Measurements from ENCODE around the gene DCPS.

Gene DCPS

GRCh38 chr11:126277322-126277721, 26.5 kb upstream of the DCPS start:
- H3K4me3 ChIP-seq (ENCODE audit: low read depth, low read length): no peak overlapping the region
- CTCF ChIA-PET: no interaction called here
- POLR2A ChIA-PET: no interaction called here
- TF ChIP-seq, protein P1, sequence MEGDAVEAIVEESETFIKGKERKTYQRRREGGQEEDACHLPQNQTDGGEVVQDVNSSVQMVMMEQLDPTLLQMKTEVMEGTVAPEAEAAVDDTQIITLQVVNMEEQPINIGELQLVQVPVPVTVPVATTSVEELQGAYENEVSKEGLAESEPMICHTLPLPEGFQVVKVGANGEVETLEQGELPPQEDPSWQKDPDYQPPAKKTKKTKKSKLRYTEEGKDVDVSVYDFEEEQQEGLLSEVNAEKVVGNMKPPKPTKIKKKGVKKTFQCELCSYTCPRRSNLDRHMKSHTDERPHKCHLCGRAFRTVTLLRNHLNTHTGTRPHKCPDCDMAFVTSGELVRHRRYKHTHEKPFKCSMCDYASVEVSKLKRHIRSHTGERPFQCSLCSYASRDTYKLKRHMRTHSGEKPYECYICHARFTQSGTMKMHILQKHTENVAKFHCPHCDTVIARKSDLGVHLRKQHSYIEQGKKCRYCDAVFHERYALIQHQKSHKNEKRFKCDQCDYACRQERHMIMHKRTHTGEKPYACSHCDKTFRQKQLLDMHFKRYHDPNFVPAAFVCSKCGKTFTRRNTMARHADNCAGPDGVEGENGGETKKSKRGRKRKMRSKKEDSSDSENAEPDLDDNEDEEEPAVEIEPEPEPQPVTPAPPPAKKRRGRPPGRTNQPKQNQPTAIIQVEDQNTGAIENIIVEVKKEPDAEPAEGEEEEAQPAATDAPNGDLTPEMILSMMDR (IDR thresholded peaks at IDR 0.05; ENCODE audit: insufficient read depth, low read length, missing control alignments): no peak
- DNase-seq (ENCODE audit: low read depth, low spot score): no peak

GRCh38 chr11:126277780-126278179, 26.1 kb upstream of the DCPS start:
- CTCF ChIA-PET: no interaction called here
- POLR2A ChIA-PET: no interaction called here

DNA sequence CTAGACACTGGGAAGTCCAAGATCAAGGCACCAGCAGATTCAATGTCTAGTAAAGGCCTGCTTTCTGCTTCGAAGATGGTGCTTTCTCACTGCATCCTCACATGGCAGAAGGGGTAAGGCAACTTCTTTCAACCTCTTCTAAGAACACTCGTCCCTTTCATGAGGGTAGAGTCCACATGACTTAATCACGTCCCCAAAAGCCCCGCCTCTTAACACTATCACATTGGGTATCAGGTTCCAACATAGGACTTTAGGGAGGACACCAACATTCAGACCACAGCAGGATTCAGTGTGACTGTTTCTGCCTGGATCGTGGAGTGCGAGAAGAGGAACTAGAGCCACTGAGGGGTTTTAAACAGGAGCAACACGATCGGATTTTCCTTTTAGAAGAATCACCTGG, 24.7 kb upstream of the DCPS start:
- ChIA-PET POLR2A (no interaction called here), CTCF (no interaction called here)
- no peak overlapping the region for H3K4me3 ChIP-seq (ENCODE audit: low read depth, low read length)
- TF ChIP-seq, protein P1 (IDR thresholded peaks at IDR 0.05; ENCODE audit: insufficient read depth, low read length, missing control alignments): no peak
- no peak for DNase-seq (ENCODE audit: low read depth, low spot score)

More at GRCh38 chr11:126277780-126278179, 26.1 kb upstream of the DCPS start:
- TF ChIP-seq, protein P1 (IDR thresholded peaks at IDR 0.05; ENCODE audit: insufficient read depth, low read length, missing control alignments): no peak
- no peak for DNase-seq (ENCODE audit: low read depth, low spot score)
- no peak overlapping the region for H3K4me3 ChIP-seq (ENCODE audit: low read depth, low read length)

- no peak for DNase-seq (ENCODE audit: low read depth, low spot score)
- POLR2A ChIA-PET: no interaction called here
- TF ChIP-seq, protein P1 (IDR thresholded peaks at IDR 0.05; ENCODE audit: insufficient read depth, low read length, missing control alignments): no peak
- H3K4me3 ChIP-seq (ENCODE audit: low read depth, low read length): no peak overlapping the region
- CTCF ChIA-PET: interaction anchor here (1.0 kb wide), 1 partner anchor 11 kb away, joined by 3 read pairs; no protein-coding TSS in a partner anchor
Measured at GRCh38 chr11:126280595-126280994, 23.3 kb upstream of the DCPS start.

DNA sequence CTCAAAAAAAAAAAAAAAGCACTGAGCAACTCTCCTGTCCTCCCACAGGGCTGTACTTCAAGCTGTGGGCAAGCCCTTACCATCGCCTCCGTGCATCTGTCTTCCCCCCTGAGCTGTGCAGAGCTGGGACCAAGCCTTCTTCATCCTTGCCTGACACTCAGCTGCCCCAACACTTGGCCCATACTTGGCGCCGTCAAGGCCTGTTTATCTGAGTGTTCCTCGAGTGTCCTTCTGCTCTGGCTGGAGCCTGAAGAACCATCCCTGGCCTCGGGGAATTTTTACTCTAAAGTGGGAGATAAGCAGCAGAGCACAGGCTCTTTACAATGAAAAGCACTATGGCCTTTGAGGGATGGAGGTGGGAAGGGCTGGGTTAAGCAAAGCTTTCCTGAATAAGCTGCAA, 22.6 kb upstream of the DCPS start:
- TF ChIP-seq, protein P1 (IDR thresholded peaks at IDR 0.05; ENCODE audit: insufficient read depth, low read length, missing control alignments): no peak
- DNase-seq (ENCODE audit: low read depth, low spot score): no peak
- ChIA-PET CTCF (interaction anchor here (1.0 kb wide), 1 partner anchor 12 kb away, joined by 3 read pairs; no protein-coding TSS in a partner anchor), POLR2A (interaction anchor here (1.4 kb wide), 1 partner anchor 12 kb away, joined by 5 read pairs; the partner anchor contains the start of genes FOXRED1 and SRPRA)
- no peak overlapping the region for H3K4me3 ChIP-seq (ENCODE audit: low read depth, low read length)

GRCh38 chr11:126281666-126282175, 22.1 kb upstream of the DCPS start:
- H3K4me3 ChIP-seq (ENCODE audit: low read depth, low read length): no peak overlapping the region
- POLR2A ChIA-PET: interaction anchor here (1.4 kb wide), 1 partner anchor 13 kb away, joined by 5 read pairs; the partner anchor contains the start of genes FOXRED1 and SRPRA
- CTCF ChIA-PET: interaction anchor here (0.9 to 1.0 kb wide), 2 partner anchors 12 kb away, joined by 3 read pairs; partner anchors contain the start of gene FOXRED1
- no peak for DNase-seq (ENCODE audit: low read depth, low spot score)
- TF ChIP-seq, protein P1 (IDR thresholded peaks at IDR 0.05; ENCODE audit: insufficient read depth, low read length, missing control alignments): no peak

Data from AG04449 (cell line).